Lower leg skin (tissue), 4 donors: ENCODE data around the gene ABT1. TPM values are rescaled to one million over a fixed set of nuclear protein-coding genes. Genes with fewer than 3 reads are reported as not detected.

Experiments used
- DNase-seq, 2 donors: peaks; one replicate each; pipeline ENCODE4 v3.0.0-alpha.2; 2019; ENCODE audit warnings: low spot score in 2 of 2
- H3K4me3 ChIP-seq: fragments of 200-600 bp; sonication (generic); 2 replicates; pipeline ENCODE4 v1.5.1; 2017; ENCODE audit warnings: mild to moderate bottlenecking, low read depth; ENCODE audit not compliant: poor library complexity, severe bottlenecking
- CTCF ChIP-seq, 3 donors: fragments of 450-650 bp; IDR thresholded peaks; one replicate each; pipeline ENCODE4 v1.5.1; 2016; ENCODE audit warnings: antibody characterized with exemption in 3 of 3, mild to moderate bottlenecking in 3 of 3, moderate library complexity in 2 of 3
- POLR2A ChIP-seq, 2 donors: fragments of 450-650 bp; IDR thresholded peaks; one replicate each; pipeline ENCODE4 v1.6.1; 2016 to 2017; ENCODE audit warnings: antibody characterized with exemption in 2 of 2, mild to moderate bottlenecking in 1 of 2, moderate library complexity in 1 of 2
- WGBS, 2 donors: methylation state at CpG; one replicate each; pipeline ENCODE4 v1.1.5; 2018; 5-methylcytosine and 5-hydroxymethylcytosine counted together
- intact Hi-C: fragments of 100-400 bp; cut with DNase I; formaldehyde crosslinking; loops from one replicate; pipeline ENCODE4 v1.15.0; 2023; ENCODE audit warnings: low total_unique reads
- total RNA-seq, 4 donors: library from RNA; depleted of rRNA; stranded (reverse); fragments of >200 nt; gene quantifications; one replicate each; pipeline ENCODE4 v1.1.0, GENCODE V29; 2016

The ABT1 gene
- total RNA-seq, 4 donors from 2014 or later = 22.0 to 25.7 (median 24.2) TPM

DNA sequence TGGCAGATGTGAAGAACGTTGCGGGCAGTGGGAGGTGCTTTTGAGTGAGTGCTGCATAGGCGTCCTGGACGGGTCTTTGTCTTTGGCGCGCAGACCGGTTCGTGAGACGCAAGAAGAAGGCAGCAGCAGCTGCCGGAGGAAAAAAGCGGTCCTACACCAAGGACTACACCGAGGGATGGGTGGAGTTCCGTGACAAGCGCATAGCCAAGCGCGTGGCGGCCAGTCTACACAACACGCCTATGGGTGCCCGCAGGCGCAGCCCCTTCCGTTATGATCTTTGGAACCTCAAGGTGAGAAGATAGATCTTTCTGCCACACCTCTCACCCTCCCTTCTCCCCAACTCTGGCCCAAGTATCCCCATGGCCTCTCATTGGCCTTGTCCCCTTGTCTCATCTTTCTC lies 1.1 kb downstream of the ABT1 start:
- 59 to 62% methylated on average over 21 of the region's 21 CpGs for WGBS, 2 donors
- intact Hi-C loops = no loop called here
- DNase-seq = no peak

GRCh38 chr6:26598267-26598666 lies 1.5 kb downstream of the ABT1 start:
- TF ChIP-seq POLR2A (IDR thresholded peaks at IDR 0.05) = no peak
- WGBS, 2 donors = 93% methylated on average over 17 to 22 of the region's 22 CpGs
- DNase-seq = no peak
- intact Hi-C loops = no loop called here
- H3K4me3 ChIP-seq = no peak overlapping the region

More for the DNA sequence above, 1.1 kb downstream of the ABT1 start:
- TF ChIP-seq CTCF (IDR thresholded peaks at IDR 0.05) (no peak), POLR2A (IDR thresholded peaks at IDR 0.05) (no peak)
- H3K4me3 ChIP-seq = no peak overlapping the region

GRCh38 chr6:26599134-26599533 lies 2.4 kb downstream of the ABT1 start:
- H3K4me3 ChIP-seq = no peak overlapping the region
- TF ChIP-seq CTCF (IDR thresholded peaks at IDR 0.05) (no peak), POLR2A (IDR thresholded peaks at IDR 0.05) (no peak)
- WGBS, 2 donors = 77 to 83% methylated on average over 1 of the region's 1 CpG
- no peak for DNase-seq
- intact Hi-C loops = no loop called here

DNA sequence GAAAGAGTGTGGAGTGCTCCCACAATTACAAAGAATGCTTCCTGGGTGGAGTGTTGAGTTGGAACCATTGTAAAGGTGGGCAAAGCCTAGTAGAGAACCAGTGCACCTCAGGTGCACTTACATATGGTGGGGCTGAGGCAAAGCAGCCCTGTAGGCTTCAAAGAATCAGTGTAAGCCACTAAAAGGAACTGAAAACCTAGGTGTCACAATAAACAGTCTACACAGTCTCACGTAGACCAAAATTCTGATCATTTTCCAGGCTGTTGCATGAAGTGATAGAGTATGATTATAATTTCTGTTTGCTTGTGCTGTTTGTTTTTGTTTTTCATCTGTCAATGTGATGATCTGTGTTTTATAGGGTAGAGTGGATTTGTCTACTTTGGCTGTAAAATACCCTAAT lies 2.8 kb downstream of the ABT1 start:
- H3K4me3 ChIP-seq = no peak overlapping the region
- intact Hi-C loops = no loop called here
- DNase-seq = no peak
- WGBS, 2 donors = 73 to 79% methylated on average over 1 of the region's 1 CpG
- TF ChIP-seq CTCF (IDR thresholded peaks at IDR 0.05) = no peak
- TF ChIP-seq POLR2A (IDR thresholded peaks at IDR 0.05) = no peak

GRCh38 chr6:26600759-26601158 lies 4.0 kb downstream of the ABT1 start:
- no peak for TF ChIP-seq CTCF (IDR thresholded peaks at IDR 0.05)
- no peak for DNase-seq
- no peak overlapping the region for H3K4me3 ChIP-seq
- intact Hi-C loops = loop anchor here (10.0 kb wide), 1 partner anchor 484 kb away; no protein-coding TSS in a partner anchor

DNA sequence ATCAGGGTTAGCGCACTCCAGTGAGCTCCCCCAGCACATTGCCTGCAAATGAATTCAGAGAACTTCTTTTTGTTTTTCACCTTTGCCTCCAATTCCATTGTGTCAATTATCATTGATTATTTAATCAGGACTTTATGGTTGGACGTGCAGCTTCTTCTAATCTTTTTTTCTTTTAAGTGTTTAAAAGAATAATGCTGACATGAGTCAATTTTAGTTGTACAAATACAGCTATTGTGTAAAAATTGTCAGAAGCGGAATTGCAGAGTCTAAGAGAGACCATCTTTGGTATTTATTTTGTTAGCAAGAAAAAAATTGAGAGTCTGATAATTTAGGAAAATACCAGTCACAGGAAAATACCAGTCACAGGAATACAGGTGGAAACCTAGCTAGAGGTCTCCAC lies 5.5 kb downstream of the ABT1 start:
- intact Hi-C loops = loop anchor here (10.0 kb wide), 1 partner anchor 483 kb away; no protein-coding TSS in a partner anchor
- no peak for DNase-seq
- TF ChIP-seq CTCF (IDR thresholded peaks at IDR 0.05) = no peak
- no peak for TF ChIP-seq POLR2A (IDR thresholded peaks at IDR 0.05)
- H3K4me3 ChIP-seq = no peak overlapping the region
- WGBS, 2 donors = 85 to 90% methylated on average over 3 of the region's 3 CpGs
